ENCODE measurements around the gene RBCK1.

DNA sequence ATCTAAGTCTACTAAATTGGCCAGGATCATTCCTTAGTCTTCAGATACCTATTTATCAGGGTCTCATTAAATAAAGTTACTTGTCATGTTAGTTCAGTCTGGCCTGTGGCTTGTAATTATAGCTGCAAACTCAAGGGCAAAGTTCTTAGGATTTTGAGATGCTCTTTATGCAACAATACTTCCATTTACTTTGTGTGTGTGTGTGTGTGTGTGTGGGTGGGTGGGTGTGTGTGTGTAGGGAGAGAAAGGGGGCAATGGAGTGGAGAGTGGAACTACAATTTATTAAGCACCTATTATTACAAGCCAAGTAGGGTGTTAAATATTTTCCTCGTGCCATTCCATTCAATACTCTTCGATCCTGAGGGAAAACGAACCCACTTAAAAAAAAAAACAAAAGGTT lies 71.9 kb downstream of the RBCK1 start:
- TF ChIP-seq, protein P1, sequence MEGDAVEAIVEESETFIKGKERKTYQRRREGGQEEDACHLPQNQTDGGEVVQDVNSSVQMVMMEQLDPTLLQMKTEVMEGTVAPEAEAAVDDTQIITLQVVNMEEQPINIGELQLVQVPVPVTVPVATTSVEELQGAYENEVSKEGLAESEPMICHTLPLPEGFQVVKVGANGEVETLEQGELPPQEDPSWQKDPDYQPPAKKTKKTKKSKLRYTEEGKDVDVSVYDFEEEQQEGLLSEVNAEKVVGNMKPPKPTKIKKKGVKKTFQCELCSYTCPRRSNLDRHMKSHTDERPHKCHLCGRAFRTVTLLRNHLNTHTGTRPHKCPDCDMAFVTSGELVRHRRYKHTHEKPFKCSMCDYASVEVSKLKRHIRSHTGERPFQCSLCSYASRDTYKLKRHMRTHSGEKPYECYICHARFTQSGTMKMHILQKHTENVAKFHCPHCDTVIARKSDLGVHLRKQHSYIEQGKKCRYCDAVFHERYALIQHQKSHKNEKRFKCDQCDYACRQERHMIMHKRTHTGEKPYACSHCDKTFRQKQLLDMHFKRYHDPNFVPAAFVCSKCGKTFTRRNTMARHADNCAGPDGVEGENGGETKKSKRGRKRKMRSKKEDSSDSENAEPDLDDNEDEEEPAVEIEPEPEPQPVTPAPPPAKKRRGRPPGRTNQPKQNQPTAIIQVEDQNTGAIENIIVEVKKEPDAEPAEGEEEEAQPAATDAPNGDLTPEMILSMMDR (IDR thresholded peaks at IDR 0.05), result no peak
- TF ChIP-seq POLR2A (IDR thresholded peaks at IDR 0.05), result no peak

All from adrenal gland (tissue), 5 donors.